GM13977 (cell line): ENCODE results near the gene IRF2BP1.

Experiments used
- DNase-seq: peaks from one replicate; pipeline ENCODE4 v3.0.0; 2012; ENCODE audit warnings: low spot score
- in situ Hi-C: fragments of 300-500 bp; cut with MboI; formaldehyde crosslinking; loops from one replicate; pipeline ENCODE4 v1.12.0; 2022; ENCODE audit warnings: low sequenced_read_pairs, low pct_unique_long_range_greater_than_20kb, mixed read lengths, inconsistent platforms; ENCODE audit not compliant: unreplicated experiment
- TF ChIP-seq, protein P1 (sequence below): IDR thresholded peaks from 2 replicates; pipeline ENCODE4 v1.5.1; 2012; ENCODE audit warnings: mild to moderate bottlenecking, control low read depth; ENCODE audit not compliant: insufficient read depth; ENCODE audit errors: extremely low read depth, missing control alignments

Gene IRF2BP1

DNA sequence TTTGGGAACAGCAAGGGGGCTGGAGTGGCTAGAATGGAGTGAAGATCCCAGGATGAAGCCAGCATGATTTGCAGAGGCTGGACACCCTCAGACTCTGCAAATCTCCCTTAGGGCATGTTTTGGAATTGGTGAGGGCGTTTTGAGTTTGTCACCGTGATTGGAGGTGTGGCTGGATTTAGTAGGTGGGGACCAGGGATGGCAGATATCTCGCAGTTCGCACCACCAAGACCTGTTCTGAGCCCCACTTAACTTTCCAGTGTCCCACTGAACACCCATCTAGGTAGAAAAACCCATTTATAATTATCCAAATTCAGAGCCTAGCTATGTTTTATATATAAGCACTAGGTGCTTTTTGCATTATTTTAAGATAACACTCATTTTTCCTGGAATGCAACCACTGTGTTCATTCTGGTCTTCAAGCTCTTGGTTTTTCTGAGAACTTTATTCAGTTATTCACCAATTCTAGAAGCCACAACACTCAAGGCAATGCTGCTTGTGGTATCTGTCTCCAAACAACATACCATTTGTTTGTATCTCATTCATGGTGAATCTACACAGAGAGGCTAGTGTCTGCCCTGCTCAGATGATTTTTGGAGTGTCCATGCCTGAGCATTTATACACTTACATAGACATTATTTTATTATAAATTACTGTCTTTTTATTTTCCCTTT lies 31.6 kb upstream of the IRF2BP1 start:
- TF ChIP-seq, protein P1, sequence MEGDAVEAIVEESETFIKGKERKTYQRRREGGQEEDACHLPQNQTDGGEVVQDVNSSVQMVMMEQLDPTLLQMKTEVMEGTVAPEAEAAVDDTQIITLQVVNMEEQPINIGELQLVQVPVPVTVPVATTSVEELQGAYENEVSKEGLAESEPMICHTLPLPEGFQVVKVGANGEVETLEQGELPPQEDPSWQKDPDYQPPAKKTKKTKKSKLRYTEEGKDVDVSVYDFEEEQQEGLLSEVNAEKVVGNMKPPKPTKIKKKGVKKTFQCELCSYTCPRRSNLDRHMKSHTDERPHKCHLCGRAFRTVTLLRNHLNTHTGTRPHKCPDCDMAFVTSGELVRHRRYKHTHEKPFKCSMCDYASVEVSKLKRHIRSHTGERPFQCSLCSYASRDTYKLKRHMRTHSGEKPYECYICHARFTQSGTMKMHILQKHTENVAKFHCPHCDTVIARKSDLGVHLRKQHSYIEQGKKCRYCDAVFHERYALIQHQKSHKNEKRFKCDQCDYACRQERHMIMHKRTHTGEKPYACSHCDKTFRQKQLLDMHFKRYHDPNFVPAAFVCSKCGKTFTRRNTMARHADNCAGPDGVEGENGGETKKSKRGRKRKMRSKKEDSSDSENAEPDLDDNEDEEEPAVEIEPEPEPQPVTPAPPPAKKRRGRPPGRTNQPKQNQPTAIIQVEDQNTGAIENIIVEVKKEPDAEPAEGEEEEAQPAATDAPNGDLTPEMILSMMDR = no peak
- no peak for DNase-seq
- in situ Hi-C loops = no loop called here

DNA sequence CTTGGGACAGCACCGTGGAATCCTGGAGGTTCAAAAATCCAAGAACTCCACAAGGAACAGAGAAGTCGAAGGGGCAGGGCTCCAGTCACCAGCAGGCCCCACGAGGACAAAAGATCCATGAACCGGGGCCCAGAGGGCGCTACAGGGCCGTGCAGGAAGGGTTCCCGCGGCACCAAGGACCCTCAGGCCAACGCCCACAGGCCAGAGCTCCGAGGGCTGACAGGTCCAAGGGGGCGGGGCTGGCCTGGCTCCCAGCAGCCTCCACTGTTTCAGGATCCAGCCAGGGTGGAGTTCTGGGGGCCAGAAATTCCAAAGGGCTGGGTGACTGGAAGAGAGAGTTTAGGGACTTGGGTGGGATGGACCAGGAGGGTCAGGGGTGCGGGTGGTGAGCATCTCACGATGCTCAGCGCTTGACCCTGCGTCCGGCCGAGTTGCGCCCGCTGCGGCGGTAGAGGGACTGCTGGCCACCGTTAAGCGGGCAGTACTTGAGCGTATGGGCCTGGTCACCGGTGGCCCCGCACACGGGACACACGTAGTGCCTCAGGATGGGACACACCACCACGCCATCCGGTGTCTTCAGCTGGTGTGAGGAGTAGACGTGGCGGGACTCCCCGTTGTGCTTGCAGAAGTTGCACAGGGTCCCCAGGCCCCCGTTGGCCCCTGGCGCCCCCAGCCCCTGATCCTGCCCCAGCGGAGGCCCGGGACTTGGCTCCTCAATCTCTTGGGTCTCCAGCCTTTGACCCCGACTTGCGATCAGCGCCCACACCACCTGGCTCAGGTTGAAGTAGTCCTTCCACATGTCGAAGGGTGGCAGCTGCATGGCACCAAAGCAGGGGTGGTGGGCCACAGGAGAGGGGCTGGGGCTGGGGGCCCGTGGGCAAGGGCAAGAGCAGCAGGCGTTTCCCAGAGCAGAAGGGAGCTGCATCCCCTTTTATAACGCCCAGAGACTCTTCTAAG lies 28.2 kb upstream of the IRF2BP1 start, which contains the start of gene NANOS2:
Gene NANOS2 (minus strand): TSS at position 905 of the 957 bp plus-strand sequence. CDS start 85 bp downstream, at position 820.
- TF ChIP-seq, protein P1 = peak; percentile 25
- in situ Hi-C loops = no loop called here
- no peak for DNase-seq

DNA sequence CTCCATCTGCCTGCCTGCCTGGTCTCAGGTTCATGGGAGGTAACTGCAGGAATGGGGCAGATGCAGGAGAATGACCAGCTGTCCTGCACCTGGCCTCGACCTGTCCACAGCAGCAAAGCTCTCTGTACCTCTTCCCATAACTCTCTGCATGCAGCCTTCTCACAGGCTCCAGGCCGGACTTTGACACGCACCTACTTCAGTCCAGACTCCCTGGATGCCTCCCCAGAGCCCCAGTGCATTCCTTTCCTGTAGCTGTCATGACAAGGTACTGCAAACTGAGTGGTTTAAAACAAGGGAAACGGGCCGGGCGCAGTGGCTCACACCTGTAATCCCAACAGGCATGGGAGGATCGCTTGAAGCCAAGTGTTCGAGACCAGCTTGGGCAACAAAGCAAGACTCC lies 25.4 kb upstream of the IRF2BP1 start:
- TF ChIP-seq, protein P1 = no peak
- no peak for DNase-seq
- in situ Hi-C loops = no loop called here

DNA sequence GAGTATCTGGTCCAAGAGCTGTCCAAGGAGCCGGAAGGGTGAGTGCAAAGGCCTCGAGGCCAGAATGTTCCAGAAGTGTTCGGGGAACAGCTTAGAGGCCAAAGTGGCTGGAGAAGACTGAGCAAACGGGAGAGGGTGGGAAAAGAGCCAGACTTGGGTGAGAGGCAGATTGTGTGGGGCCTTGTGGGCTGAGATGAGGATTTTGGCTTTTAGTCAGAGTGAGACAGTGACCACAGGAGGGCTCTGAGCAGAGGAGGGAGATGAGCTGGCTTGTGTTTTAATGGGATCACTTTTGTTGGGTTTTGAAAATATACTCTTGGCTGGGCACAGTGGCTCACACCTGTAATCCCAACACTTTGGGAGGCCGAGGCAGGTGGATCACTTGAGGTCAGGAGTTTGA lies 23.0 kb upstream of the IRF2BP1 start:
- in situ Hi-C loops = no loop called here
- TF ChIP-seq, protein P1 = no peak
- no peak for DNase-seq

DNA sequence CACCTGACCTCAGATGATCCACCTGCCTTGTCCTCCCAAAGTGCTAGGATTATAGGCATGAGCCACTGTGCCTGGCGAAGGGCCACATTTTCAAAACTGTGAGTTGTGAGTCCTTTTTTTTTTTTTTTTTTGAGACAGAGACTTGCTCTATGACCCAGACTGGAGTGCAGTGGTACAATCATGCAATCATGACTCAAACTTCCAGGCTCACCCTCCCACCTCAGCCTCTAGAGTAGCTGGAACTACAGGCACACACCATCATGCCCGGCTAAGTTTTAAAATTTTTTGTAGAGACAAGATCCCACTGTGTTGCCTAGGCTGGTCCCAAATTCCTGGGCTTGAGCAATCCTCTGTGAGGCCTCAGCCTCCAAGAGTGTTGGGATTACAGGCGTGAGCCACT lies 20.3 kb upstream of the IRF2BP1 start:
- TF ChIP-seq, protein P1 = no peak
- in situ Hi-C loops = no loop called here
- DNase-seq = no peak

DNA sequence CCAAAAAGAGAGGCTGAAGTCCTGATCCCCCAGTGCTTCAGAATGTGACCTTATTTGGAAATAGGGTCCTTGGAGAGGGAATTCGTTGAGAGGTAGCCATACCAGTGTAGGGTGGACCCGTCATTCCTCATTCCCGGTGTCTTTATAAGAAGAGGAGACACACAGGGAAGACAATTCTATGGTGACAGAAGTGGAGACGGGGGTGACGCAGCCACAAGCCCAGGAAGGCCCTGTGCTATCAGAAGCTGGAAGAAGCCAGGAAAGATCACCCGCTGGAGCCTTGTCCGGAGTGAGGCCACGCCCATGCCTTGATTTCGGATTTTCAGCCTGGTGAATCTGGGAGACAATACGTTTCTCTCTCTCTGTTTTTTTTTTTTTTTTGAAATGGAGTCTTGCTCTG lies 19.1 kb upstream of the IRF2BP1 start:
- in situ Hi-C loops = no loop called here
- TF ChIP-seq, protein P1 = no peak
- no peak for DNase-seq
